ENCODE data around the gene DICER1.

DNA sequence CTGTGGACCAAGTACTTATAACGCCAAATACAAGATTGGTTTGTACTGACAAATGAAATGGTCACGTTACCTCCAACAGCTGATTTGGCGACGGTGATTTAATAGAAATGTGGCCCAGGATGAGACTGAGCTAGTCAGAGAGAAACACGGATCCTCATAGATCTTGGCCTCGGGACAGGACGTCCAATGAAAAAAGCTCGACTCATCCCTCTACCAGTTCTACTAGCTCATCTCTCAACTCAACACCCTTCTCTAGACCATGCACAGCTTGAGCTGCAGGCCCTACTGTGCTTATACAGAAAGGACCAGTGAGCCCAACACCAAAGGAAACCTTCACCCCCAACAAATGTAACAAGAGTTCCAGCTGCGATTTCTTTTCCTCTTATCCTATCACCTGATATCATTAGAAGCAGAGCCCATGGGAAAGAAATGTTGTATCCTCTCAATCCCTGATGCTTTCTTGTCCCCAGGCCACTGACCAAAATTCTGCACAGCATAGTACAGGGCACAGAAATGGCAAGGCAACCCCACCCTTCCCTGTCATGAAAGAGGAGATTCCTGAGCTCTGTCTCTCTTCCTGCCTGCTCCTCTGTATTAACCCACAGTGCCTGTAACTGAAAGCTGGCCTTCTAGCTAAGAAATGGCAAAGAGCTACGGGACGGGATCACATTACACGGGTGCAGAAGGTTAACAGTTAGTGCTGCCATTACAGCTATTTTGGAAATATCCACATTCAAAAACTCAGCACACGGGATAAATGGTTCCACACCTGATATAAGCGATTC is 39.2 kb downstream of the DICER1 start:
- TF ChIP-seq, protein P1, sequence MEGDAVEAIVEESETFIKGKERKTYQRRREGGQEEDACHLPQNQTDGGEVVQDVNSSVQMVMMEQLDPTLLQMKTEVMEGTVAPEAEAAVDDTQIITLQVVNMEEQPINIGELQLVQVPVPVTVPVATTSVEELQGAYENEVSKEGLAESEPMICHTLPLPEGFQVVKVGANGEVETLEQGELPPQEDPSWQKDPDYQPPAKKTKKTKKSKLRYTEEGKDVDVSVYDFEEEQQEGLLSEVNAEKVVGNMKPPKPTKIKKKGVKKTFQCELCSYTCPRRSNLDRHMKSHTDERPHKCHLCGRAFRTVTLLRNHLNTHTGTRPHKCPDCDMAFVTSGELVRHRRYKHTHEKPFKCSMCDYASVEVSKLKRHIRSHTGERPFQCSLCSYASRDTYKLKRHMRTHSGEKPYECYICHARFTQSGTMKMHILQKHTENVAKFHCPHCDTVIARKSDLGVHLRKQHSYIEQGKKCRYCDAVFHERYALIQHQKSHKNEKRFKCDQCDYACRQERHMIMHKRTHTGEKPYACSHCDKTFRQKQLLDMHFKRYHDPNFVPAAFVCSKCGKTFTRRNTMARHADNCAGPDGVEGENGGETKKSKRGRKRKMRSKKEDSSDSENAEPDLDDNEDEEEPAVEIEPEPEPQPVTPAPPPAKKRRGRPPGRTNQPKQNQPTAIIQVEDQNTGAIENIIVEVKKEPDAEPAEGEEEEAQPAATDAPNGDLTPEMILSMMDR (IDR thresholded peaks at IDR 0.05): no peak
- no peak for TF ChIP-seq EZH2 (IDR thresholded peaks at IDR 0.05; ENCODE audit: borderline replicate concordance, insufficient read depth, low read depth, low read length, poor library complexity, severe bottlenecking)

Measured in B cell (primary cell).